Hematopoietic multipotent progenitor cell treated with erythropoietin and hydrocortisone succinate and interleukin-3 and kit ligand, for 6 days (in vitro differentiated cells): ENCODE results near the gene RNH1.
A peak's percentile ranks its signal among the peaks of the same experiment; 100 is the strongest.
"Not testable (repeated sequence)": the region's sequence is repeated elsewhere in the genome, so short reads cannot be mapped to it uniquely, and the experiment has no call there.

Experiments
- DNase-seq: peaks from one replicate; pipeline ENCODE4 v3.0.0-alpha.2; 2015

Gene RNH1

GRCh38 chr11:473962-474785 is 32.9 kb downstream of the RNH1 start:
- DNase-seq, result no peak

- no peak for DNase-seq
These were observed 33.6 kb downstream of the RNH1 start for GRCh38 chr11:473415-473814.

GRCh38 chr11:472816-473215 is 34.2 kb downstream of the RNH1 start:
- no peak for DNase-seq

GRCh38 chr11:472272-472671 is 34.8 kb downstream of the RNH1 start:
- DNase-seq, result no peak

GRCh38 chr11:471468-472145 is 35.4 kb downstream of the RNH1 start:
- no peak for DNase-seq

- DNase-seq, result no peak
These were observed 37.1 kb downstream of the RNH1 start for GRCh38 chr11:469684-470560.

- not testable (repeated sequence) for DNase-seq
These were observed 37.9 kb downstream of the RNH1 start for GRCh38 chr11:469026-469683.

GRCh38 chr11:468493-468892 is 38.5 kb downstream of the RNH1 start:
- no peak for DNase-seq

GRCh38 chr11:468036-468435 is 39.0 kb downstream of the RNH1 start:
- DNase-seq, result no peak

GRCh38 chr11:465896-466530 is 41.0 kb downstream of the RNH1 start:
- peak; percentile 24 for DNase-seq

- no peak for DNase-seq
These were observed 42.7 kb downstream of the RNH1 start for GRCh38 chr11:464316-464715.

GRCh38 chr11:462107-462890 is 44.7 kb downstream of the RNH1 start:
- DNase-seq, result no peak

- no peak for DNase-seq
These were observed 45.4 kb downstream of the RNH1 start for GRCh38 chr11:461626-462025.

- peak; percentile 44 for DNase-seq
These were observed 46.5 kb downstream of the RNH1 start for GRCh38 chr11:460331-461199.

- no peak for DNase-seq
These were observed 47.4 kb downstream of the RNH1 start for GRCh38 chr11:459511-460220.

GRCh38 chr11:457111-457760 is 49.8 kb downstream of the RNH1 start:
- DNase-seq, result no peak

- DNase-seq, result no peak
These were observed 50.5 kb downstream of the RNH1 start for GRCh38 chr11:456533-456932.

- no peak for DNase-seq
These were observed 51.4 kb downstream of the RNH1 start for GRCh38 chr11:455566-456147.
